VCaP (cell line): ENCODE results near the gene PPP1R12B.
"Not testable (repeated sequence)": the region's sequence is repeated elsewhere in the genome, so short reads cannot be mapped to it uniquely, and the experiment has no call there.

ENCODE experiments used
- H3K27ac ChIP-seq: fragments of 450-650 bp; 2 replicates; pipeline ENCODE4 v1.5.1; 2017
- TF ChIP-seq, protein P1 (sequence below): fragments of 450-650 bp; conservative IDR thresholded peaks from 2 replicates; pipeline ENCODE4 v1.5.1; 2017; ENCODE audit warnings: mild to moderate bottlenecking, moderate library complexity

PPP1R12B gene

DNA sequence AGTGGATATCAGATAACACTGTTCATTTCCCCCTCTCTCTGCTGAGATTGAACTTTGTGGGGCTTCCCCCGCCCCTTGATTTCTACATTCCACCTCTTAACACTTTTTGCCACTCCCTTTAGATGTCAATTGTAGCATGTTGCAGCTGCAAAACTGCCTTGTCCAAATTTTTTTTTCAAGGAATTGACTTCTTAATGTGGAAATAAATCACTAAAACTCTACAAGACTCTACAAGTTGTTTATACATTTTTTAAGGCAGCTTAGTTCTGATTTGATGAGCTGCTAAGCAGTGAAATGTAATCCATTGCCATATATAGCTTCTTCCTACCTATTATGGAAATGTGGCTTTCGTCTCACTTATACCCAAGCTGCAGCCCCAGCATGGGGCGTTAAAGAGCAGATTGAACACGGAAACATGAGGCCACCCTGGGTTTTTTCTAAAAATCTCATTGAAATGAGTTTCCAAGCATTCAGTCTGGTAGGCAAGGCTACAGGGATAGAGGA, 229.6 kb downstream of the PPP1R12B start:
- no peak overlapping the region for H3K27ac ChIP-seq
- TF ChIP-seq, protein P1, sequence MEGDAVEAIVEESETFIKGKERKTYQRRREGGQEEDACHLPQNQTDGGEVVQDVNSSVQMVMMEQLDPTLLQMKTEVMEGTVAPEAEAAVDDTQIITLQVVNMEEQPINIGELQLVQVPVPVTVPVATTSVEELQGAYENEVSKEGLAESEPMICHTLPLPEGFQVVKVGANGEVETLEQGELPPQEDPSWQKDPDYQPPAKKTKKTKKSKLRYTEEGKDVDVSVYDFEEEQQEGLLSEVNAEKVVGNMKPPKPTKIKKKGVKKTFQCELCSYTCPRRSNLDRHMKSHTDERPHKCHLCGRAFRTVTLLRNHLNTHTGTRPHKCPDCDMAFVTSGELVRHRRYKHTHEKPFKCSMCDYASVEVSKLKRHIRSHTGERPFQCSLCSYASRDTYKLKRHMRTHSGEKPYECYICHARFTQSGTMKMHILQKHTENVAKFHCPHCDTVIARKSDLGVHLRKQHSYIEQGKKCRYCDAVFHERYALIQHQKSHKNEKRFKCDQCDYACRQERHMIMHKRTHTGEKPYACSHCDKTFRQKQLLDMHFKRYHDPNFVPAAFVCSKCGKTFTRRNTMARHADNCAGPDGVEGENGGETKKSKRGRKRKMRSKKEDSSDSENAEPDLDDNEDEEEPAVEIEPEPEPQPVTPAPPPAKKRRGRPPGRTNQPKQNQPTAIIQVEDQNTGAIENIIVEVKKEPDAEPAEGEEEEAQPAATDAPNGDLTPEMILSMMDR: no peak

DNA sequence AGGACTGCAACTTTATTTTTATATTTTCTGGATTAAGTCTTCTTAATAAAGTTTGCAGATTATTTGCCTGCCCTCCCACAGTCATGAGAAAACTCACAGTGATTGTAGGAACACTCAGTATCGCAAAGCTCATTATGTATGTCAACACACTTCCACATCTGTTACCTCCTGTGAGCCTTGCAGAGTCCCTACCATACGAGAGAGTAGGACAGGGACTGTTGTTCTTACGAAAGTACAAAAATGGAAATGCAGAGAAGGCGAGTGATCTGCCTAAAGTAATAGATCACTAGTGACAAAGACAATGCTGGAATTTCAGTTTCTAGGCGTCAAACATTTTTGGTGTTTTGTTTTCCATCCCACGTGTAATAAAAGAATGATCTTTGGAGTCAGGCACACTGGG, 230.1 kb downstream of the PPP1R12B start:
- H3K27ac ChIP-seq: no peak overlapping the region
- TF ChIP-seq, protein P1: no peak

DNA sequence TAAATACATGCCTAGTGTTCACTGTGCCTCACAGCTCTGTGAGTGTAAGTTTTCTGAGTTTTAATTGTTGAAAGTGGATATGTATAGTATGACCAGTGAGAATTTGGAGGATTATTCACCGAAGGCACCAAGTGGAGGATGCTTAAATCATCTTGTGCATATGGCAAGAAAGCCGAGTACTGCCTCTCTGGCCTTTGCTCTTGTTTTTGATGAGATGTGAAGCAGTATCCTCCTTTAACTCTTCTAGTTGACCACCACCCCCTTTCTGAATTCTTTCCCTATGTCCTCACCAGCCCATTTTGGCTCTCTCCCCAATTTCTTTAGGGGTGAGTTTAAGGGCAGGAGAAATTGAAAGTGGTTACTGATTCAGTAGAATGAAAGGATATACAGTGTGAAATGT, 231.3 kb downstream of the PPP1R12B start:
- no peak overlapping the region for H3K27ac ChIP-seq
- TF ChIP-seq, protein P1: no peak

DNA sequence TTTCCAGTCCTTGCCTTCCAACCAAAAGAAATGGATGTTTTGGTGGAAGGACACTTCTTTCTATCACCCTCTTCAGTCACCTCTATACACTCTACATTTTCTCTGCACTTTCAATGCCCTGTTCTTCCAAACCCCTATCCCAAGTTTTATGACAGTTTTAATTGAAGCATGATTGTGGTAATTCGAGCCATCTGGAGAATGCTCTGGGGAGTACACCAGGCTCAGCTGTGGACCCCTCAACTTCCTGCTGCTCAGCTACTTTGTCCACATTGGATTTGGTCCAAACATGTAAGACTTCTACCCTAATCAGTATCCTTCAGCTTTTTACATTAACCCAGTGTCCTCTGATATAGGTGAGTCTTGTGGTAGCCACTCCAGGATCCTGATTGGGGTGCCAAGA, 232.1 kb downstream of the PPP1R12B start:
- TF ChIP-seq, protein P1: no peak
- no peak overlapping the region for H3K27ac ChIP-seq

DNA sequence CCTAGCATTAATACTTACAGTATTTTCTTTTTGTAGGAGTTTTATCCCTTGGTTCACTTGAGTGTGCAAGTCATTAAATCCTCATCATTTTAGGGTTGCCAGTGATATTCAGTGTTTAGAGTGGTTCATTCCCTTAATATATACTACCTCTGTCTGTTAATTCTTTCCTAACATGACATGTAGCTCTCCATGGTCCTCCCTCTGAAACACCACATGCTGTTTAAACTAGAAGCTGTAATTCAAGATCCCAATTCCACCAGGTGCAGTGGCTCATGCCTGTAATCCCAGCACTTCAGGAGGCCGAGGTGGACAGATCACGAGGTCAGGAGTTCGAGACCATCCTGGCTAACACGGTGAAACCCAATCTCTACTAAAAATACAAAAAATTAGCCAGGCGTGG, 233.9 kb downstream of the PPP1R12B start:
- not testable (repeated sequence) for H3K27ac ChIP-seq

DNA sequence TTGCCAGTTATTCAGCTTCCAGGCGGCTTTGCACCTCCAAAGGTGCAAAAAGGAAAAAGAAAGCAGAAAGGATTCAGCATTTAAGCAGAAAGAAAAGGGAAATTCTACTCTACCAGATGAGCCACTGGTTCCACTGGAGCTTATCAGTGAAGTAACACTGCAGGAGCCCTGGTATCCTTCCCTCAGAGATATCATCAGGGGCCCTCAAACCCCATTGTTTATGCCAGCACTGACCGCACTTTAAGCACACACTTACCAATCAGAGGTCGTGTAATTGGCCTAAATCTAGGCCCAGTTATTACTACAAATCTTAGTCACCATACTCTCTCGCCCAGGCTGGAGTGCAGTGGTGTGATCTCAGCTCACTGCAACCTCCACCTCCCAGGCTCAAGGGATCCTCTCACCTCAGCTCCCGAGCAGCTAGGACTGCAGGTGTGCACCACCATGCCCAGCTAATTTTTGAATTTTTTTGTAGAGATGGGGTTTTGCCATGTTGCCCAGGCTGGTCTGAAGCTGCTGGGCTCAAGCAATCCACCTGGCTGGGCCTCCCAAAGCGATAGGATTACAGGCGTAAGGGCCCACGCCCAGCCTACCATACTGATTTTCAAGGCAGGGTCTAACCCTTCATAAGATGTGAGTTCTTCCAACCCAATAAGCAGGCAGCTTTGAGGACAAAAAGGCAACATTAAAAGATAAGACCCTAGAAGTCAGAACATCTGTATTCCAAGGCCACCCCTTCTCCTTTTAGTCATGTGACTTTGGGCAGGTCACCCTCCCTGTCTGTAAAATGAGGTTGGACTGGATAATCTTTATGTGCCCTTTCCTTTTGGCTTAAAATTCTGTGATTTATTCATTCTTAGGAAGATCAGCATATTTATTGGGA, 236.4 kb downstream of the PPP1R12B start:
- H3K27ac ChIP-seq: no peak overlapping the region
- TF ChIP-seq, protein P1: no peak

DNA sequence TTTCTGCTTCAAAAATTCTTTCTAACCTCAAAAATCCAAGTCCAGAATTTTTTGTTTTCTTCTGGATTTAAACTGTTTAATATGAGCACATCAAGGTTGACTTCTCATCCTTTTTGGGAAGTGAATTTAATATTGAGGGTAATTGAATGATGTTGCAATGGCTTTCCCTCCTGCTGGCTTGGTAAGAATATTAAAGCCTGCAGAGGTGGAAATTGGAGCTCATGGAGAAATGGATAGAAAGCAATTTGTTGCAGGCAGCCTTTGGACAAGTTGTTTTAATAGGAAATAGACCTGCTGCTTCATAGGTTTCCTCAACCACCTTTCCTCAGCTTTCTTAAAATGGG, 237.1 kb downstream of the PPP1R12B start:
- H3K27ac ChIP-seq: 0 out of 2 replicates have a peak overlapping the region, but pooled peaks have one; percentile 12
- TF ChIP-seq, protein P1: no peak
